VCaP (cell line): ENCODE data around the gene ATP5MK.
A peak's percentile ranks its signal among the peaks of the same experiment; 100 is the strongest.

Experiments
- H3K27ac ChIP-seq: fragments of 450-650 bp; 2 replicates; pipeline ENCODE4 v1.5.1; 2017
- TF ChIP-seq, protein P1 (sequence below): fragments of 450-650 bp; conservative IDR thresholded peaks from 2 replicates; pipeline ENCODE4 v1.5.1; 2017; ENCODE audit warnings: mild to moderate bottlenecking, moderate library complexity

The ATP5MK gene

DNA sequence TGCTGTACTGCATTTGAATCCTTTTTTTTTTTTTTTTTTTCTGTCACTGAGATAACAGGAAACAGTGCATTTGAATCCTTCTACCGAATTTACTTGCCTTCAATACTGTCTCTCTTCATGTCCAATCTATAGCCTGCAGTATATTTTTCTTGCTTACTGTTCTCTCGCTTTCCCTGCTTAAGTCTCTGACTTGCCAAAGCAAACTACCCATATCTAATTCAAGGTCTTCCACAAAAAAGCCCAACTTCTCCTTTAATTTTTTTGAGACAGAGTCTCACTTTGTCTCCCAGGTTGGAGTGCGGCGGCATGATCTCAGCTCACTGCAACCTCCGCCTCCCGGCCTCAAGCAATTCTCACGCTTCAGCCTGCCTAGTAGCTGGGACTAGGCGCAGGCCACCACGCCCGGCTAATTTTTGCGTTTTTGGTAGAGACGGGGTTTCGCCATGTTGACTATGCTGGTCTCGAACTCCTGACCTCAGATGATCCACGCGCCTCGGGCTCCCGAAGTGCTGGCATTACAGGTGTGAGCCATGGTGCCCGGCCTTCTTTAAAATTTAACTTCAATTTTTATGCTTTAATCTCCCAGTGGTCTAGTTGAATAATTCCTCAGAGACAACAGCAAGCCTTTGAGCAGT, 1.0 kb upstream of the ATP5MK start:
- peak overlapping the region; percentile 83 for H3K27ac ChIP-seq
- TF ChIP-seq, protein P1, sequence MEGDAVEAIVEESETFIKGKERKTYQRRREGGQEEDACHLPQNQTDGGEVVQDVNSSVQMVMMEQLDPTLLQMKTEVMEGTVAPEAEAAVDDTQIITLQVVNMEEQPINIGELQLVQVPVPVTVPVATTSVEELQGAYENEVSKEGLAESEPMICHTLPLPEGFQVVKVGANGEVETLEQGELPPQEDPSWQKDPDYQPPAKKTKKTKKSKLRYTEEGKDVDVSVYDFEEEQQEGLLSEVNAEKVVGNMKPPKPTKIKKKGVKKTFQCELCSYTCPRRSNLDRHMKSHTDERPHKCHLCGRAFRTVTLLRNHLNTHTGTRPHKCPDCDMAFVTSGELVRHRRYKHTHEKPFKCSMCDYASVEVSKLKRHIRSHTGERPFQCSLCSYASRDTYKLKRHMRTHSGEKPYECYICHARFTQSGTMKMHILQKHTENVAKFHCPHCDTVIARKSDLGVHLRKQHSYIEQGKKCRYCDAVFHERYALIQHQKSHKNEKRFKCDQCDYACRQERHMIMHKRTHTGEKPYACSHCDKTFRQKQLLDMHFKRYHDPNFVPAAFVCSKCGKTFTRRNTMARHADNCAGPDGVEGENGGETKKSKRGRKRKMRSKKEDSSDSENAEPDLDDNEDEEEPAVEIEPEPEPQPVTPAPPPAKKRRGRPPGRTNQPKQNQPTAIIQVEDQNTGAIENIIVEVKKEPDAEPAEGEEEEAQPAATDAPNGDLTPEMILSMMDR = no peak

DNA sequence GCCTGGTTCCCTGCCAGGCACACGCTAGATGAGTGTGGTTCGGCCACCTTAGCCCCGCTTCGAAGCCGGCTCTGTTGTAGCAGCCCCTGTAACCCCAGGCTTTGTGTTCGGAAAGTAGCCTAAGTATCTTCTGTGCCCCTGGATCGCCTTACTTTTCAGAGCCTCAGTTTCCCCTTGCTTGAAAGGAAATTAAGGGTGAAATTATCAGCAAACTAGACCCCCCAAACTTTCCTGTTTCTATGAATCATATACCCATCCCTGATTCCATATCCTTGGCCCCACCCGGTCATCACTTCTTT, 463 bp upstream of the ATP5MK start:
- TF ChIP-seq, protein P1 = no peak
- peak overlapping the region; percentile 83 for H3K27ac ChIP-seq

DNA sequence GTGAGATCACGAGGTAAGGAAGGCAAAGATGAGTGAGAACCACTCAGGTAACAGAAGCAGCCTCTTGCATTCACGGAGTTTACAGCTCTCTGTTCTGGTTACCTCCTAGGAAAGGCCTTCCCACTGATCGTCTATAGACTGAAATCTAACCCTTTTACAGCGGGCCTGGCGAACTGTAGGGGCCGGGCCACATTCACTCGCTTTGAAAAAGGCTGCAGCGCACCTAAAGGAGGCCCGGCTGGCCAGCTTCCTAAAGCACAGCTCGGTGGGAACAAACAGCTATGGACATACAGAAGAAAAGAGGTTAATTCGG, 565 bp downstream of the ATP5MK start:
- TF ChIP-seq, protein P1 = no peak
- peak overlapping the region; percentile 83 for H3K27ac ChIP-seq

DNA sequence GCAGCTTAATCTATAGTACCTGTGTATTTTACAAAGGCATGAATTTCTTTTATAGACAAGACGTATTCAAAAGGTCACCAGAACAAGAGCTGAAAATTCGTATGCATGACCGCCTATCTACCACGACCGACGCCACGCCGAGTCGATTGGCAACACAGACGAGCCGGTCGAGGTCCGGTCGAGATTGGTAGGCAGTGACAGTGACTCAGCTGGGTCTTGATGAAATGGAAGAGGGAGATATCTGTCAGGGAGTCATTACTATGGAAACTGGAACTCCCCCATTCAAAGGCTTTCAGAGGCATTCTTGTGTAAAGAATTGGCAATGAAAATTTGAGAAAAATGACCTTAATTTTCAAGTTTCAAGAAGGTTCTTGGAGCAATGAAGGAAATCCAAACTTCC, 2.1 kb downstream of the ATP5MK start:
- TF ChIP-seq, protein P1 = no peak
- H3K27ac ChIP-seq = no peak overlapping the region

DNA sequence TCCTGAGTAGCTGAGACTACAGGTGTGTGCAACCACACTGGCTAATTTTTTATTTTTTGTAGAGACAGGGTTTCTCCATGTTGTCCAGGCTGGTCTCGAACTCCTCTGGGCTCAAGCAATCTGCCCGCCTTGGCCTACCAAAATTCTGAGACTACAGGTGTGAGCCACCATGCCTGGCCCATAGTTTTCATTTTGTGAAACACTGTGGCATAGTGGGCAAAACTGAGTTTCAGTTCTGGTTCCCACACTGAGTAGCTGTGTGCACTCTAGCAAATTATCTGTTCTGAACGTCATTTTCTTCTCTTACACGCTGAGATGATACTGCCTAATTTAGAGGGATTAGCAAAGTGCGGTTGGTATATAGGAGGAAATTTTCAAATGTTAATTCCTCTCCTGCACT, 13.5 kb downstream of the ATP5MK start:
- TF ChIP-seq, protein P1 = no peak
- no peak overlapping the region for H3K27ac ChIP-seq

DNA sequence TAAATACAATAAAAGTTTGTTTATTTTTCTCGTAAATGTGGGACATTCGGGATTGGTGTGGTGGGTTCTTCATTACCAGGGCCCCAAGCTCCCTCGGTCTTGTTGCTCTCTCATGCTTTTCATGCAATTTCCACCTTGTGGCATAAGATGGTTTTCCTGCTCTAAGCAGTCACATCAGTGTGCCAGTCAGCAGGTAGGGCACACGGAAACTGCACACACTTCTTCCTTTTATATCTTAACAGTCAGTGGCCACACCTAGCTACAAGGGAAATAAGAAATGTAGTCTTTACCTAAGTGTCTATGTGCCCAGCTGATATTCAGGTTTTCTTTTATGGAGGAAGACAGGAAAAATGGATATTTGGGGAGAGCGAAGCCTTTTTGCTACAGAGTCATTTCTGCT, 22.0 kb downstream of the ATP5MK start:
- H3K27ac ChIP-seq = no peak overlapping the region
- TF ChIP-seq, protein P1 = no peak

DNA sequence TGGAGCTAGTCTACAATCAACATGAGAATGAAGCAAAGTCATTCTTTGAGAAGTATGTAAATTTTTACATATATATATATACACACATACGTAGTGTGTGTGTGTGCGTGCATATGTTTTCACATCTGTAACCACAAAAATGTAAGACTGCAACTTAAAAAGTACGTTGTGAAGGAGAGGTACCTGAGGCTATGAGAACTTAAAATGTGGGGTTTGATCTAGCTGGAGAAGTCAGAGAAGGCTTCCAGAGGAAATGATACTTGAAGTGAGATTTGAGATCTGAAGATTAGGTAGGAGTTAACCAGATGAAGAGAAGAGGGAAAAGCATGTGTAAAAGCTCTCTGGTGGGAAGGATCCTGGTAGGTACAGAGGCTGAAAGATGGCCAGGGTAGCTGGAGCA, 22.7 kb downstream of the ATP5MK start:
- TF ChIP-seq, protein P1 = no peak
- no peak overlapping the region for H3K27ac ChIP-seq
